Activated CD4-positive, CD25-positive, alpha-beta regulatory T cell treated with anti-CD3 and anti-CD28 coated beads, Interleukin-2, amount 50 U/mL, for 72 hours (primary cell): ENCODE data around the gene COL26A1.
"Not testable (repeated sequence)": the region's sequence is repeated elsewhere in the genome, so short reads cannot be mapped to it uniquely, and the experiment has no call there.

ENCODE experiments used
- DNase-seq: peaks from one replicate; pipeline ENCODE4 v3.0.0; 2021

Gene COL26A1

GRCh38 chr7:101402835-101403234 is 40.2 kb downstream of the COL26A1 start:
- no peak for DNase-seq

- DNase-seq: no peak
Observed at GRCh38 chr7:101405474-101406067, 42.9 kb downstream of the COL26A1 start.

GRCh38 chr7:101410743-101411507 is 48.2 kb downstream of the COL26A1 start:
- DNase-seq: peak; percentile 42

- no peak for DNase-seq
Observed at GRCh38 chr7:101411508-101411874, 48.8 kb downstream of the COL26A1 start.

- no peak for DNase-seq
Observed at GRCh38 chr7:101412976-101413375, 50.3 kb downstream of the COL26A1 start.

GRCh38 chr7:101418694-101419093 is 56.0 kb downstream of the COL26A1 start:
- no peak for DNase-seq

GRCh38 chr7:101419831-101420230 is 57.2 kb downstream of the COL26A1 start:
- no peak for DNase-seq

GRCh38 chr7:101420436-101420835 is 57.8 kb downstream of the COL26A1 start:
- no peak for DNase-seq

- no peak for DNase-seq
Observed at GRCh38 chr7:101422356-101423195, 59.9 kb downstream of the COL26A1 start.

- DNase-seq: no peak
Observed at GRCh38 chr7:101426303-101427011, 63.8 kb downstream of the COL26A1 start.

GRCh38 chr7:101428093-101428866 is 65.6 kb downstream of the COL26A1 start:
- no peak for DNase-seq

GRCh38 chr7:101432316-101432715 is 69.6 kb downstream of the COL26A1 start:
- no peak for DNase-seq

GRCh38 chr7:101433688-101434087 is 71.0 kb downstream of the COL26A1 start:
- DNase-seq: no peak

GRCh38 chr7:101434155-101434554 is 71.5 kb downstream of the COL26A1 start:
- DNase-seq: not testable (repeated sequence)

GRCh38 chr7:101435461-101436220 is 73.0 kb downstream of the COL26A1 start:
- DNase-seq: no peak

- DNase-seq: no peak
Observed at GRCh38 chr7:101436221-101436735, 73.6 kb downstream of the COL26A1 start.

- DNase-seq: no peak
Observed at GRCh38 chr7:101436857-101437576, 74.3 kb downstream of the COL26A1 start.

GRCh38 chr7:101441890-101442289 is 79.2 kb downstream of the COL26A1 start:
- no peak for DNase-seq

GRCh38 chr7:101442426-101443070 is 79.9 kb downstream of the COL26A1 start:
- DNase-seq: no peak

GRCh38 chr7:101450064-101450463 is 87.4 kb downstream of the COL26A1 start:
- DNase-seq: no peak
